Vagina (tissue), 2 donors: ENCODE measurements around the gene TLE5.

Source experiments
- POLR2A ChIP-seq, 2 donors: fragments of 450-650 bp; IDR thresholded peaks; one replicate each; pipeline ENCODE4 v1.6.1; 2017; ENCODE audit warnings: antibody characterized with exemption in 2 of 2, mild to moderate bottlenecking in 2 of 2, moderate library complexity in 2 of 2
- POLR2AphosphoS5 ChIP-seq, 2 donors: sonication (generic); formaldehyde crosslinking; IDR thresholded peaks; one replicate each; pipeline ENCODE4 v1.9.0; 2017; ENCODE audit warnings: antibody characterized with exemption in 2 of 2, mild to moderate bottlenecking in 2 of 2, low read depth in 1 of 2; ENCODE audit not compliant: insufficient read depth in 1 of 2
- TF ChIP-seq, protein P1 (sequence below), 3 experiments: fragments of 450-650 bp in 2 of 3; fragments of 200-600 bp in 1 of 3; sonication (generic) in 1 of 3; IDR thresholded peaks; one replicate each; pipeline ENCODE4 v1.5.1; 2017 to 2019; ENCODE audit warnings: antibody characterized with exemption in 3 of 3, mild to moderate bottlenecking in 2 of 3, moderate library complexity in 2 of 3

DNA sequence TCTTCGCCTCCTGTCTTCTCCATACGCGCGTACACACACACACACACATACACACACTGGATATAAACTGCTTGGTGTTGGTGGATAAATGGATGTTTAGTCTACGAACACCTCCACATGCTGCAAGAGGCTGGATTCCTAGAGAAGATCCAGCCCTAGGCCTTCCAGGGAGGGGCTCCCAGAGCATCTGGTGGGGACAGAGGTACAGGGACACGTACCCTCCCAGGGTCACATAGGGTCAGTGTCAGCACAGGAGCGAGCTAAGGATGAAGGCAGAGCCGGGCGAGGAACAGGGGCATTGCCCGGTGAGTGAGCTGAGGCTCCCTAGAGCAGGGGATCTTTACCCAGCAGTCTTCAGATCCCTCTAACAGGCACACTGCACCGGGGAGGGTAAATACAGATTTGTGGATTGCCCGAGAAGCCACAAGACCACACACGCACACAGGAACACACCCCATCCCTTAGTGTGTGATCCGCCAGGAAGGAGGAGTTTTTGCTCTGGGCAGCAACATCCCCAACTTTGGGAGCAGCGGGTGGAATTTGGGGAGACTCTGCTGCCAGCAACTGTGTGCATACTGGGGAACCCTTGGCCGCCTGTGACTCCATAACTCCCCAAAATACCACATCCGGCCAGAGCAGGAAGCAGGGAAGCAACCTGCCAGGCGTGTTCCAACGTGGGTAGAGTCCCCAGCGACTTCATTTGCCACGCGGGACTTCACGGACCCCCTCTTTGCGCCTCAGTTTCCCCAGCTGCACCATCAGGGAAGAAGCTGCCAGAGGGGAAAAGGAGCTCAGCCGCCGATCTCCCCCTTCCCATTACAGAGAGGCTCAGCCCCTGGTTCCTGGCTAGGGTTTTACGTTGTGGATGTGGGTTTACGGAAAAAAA, 27.4 kb downstream of the TLE5 start:
- TF ChIP-seq, protein P1, sequence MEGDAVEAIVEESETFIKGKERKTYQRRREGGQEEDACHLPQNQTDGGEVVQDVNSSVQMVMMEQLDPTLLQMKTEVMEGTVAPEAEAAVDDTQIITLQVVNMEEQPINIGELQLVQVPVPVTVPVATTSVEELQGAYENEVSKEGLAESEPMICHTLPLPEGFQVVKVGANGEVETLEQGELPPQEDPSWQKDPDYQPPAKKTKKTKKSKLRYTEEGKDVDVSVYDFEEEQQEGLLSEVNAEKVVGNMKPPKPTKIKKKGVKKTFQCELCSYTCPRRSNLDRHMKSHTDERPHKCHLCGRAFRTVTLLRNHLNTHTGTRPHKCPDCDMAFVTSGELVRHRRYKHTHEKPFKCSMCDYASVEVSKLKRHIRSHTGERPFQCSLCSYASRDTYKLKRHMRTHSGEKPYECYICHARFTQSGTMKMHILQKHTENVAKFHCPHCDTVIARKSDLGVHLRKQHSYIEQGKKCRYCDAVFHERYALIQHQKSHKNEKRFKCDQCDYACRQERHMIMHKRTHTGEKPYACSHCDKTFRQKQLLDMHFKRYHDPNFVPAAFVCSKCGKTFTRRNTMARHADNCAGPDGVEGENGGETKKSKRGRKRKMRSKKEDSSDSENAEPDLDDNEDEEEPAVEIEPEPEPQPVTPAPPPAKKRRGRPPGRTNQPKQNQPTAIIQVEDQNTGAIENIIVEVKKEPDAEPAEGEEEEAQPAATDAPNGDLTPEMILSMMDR (IDR thresholded peaks at IDR 0.05): no peak
- no peak for TF ChIP-seq POLR2A (IDR thresholded peaks at IDR 0.05)
- TF ChIP-seq POLR2AphosphoS5 (IDR thresholded peaks at IDR 0.05; ENCODE audit: insufficient read depth in 1 of 2, low read depth in 1 of 2): no peak
